Ishikawa (cell line): Measurements from ENCODE around the gene ZFY.

Source experiments
- CEBPB ChIP-seq: IDR thresholded peaks from 2 replicates; pipeline ENCODE4 v1.6.1; 2012
- CREB1 ChIP-seq: IDR thresholded peaks from 2 replicates; pipeline ENCODE4 v1.6.1; 2012; ENCODE audit warnings: low read depth
- EP300 ChIP-seq: IDR thresholded peaks from 2 replicates; pipeline ENCODE4 v1.6.1; 2012; ENCODE audit warnings: borderline replicate concordance
- FOXM1 ChIP-seq: IDR thresholded peaks from 2 replicates; pipeline ENCODE4 v1.6.1; 2012; ENCODE audit warnings: low read depth, borderline replicate concordance
- MAX ChIP-seq: IDR thresholded peaks from 2 replicates; pipeline ENCODE4 v1.6.1; 2012
- NFIC ChIP-seq: IDR thresholded peaks from 2 replicates; pipeline ENCODE4 v1.6.1; 2012
- RAD21 ChIP-seq: IDR thresholded peaks from 2 replicates; pipeline ENCODE4 v1.6.1; 2012; ENCODE audit warnings: low read depth
- REST ChIP-seq: IDR thresholded peaks from 2 replicates; pipeline ENCODE4 v1.6.1; 2012; ENCODE audit warnings: low read depth, mild to moderate bottlenecking
- TAF1 ChIP-seq: IDR thresholded peaks from 2 replicates; pipeline ENCODE4 v1.6.1; 2012; ENCODE audit warnings: low read depth, mild to moderate bottlenecking
- TEAD4 ChIP-seq: IDR thresholded peaks from 2 replicates; pipeline ENCODE4 v1.6.1; 2012
- USF1 ChIP-seq: IDR thresholded peaks from 2 replicates; pipeline ENCODE4 v1.6.1; 2012
- YY1 ChIP-seq: IDR thresholded peaks from 2 replicates; pipeline ENCODE4 v1.6.1; 2012; ENCODE audit warnings: low read depth
- ZBTB7A ChIP-seq: IDR thresholded peaks from 2 replicates; pipeline ENCODE4 v1.6.1; 2012; ENCODE audit warnings: low read depth

Gene ZFY

GRCh38 chrY:3021176-3021575 is 86.0 kb downstream of the ZFY start:
- no peak for TF ChIP-seq EP300
- TF ChIP-seq USF1: no peak
- TF ChIP-seq ZBTB7A: no peak
- TF ChIP-seq YY1: no peak
- no peak for TF ChIP-seq FOXM1
- no peak for TF ChIP-seq NFIC
- TF ChIP-seq TEAD4: no peak
- no peak for TF ChIP-seq REST
- no peak for TF ChIP-seq RAD21

GRCh38 chrY:3023606-3024005 is 88.4 kb downstream of the ZFY start:
- no peak for TF ChIP-seq RAD21

GRCh38 chrY:3025357-3025756 is 90.2 kb downstream of the ZFY start:
- no peak for TF ChIP-seq EP300
- no peak for TF ChIP-seq MAX
- TF ChIP-seq FOXM1: no peak
- no peak for TF ChIP-seq TEAD4
- no peak for TF ChIP-seq CREB1
- TF ChIP-seq RAD21: no peak
- TF ChIP-seq CEBPB: no peak
- no peak for TF ChIP-seq TAF1
- TF ChIP-seq NFIC: no peak
